ENCODE measurements around the gene PRKCQ.

Gene PRKCQ

GRCh38 chr10:6565588-6565987, 14.5 kb downstream of the PRKCQ start:
- DNase-seq: no peak

- no peak for DNase-seq
Observed at GRCh38 chr10:6564367-6564766, 15.7 kb downstream of the PRKCQ start.

GRCh38 chr10:6563731-6564130, 16.3 kb downstream of the PRKCQ start:
- no peak for DNase-seq

- DNase-seq: no peak
Observed at GRCh38 chr10:6563075-6563474, 17.0 kb downstream of the PRKCQ start.

GRCh38 chr10:6562221-6562620, 17.9 kb downstream of the PRKCQ start:
- DNase-seq: no peak

- DNase-seq: no peak
Observed at GRCh38 chr10:6561552-6561951, 18.5 kb downstream of the PRKCQ start.

GRCh38 chr10:6558759-6559461, 21.2 kb downstream of the PRKCQ start:
- DNase-seq: no peak

- no peak for DNase-seq
Observed at GRCh38 chr10:6558272-6558671, 21.8 kb downstream of the PRKCQ start.

GRCh38 chr10:6553937-6554336, 26.1 kb downstream of the PRKCQ start:
- DNase-seq: no peak

GRCh38 chr10:6543431-6544005, 36.6 kb downstream of the PRKCQ start:
- no peak for DNase-seq

GRCh38 chr10:6542999-6543430, 37.1 kb downstream of the PRKCQ start:
- DNase-seq: no peak

GRCh38 chr10:6539833-6540232, 40.2 kb downstream of the PRKCQ start:
- DNase-seq: no peak

GRCh38 chr10:6537770-6538169, 42.3 kb downstream of the PRKCQ start:
- no peak for DNase-seq

- no peak for DNase-seq
Observed at GRCh38 chr10:6536102-6536501, 44.0 kb downstream of the PRKCQ start.

- no peak for DNase-seq
Observed at GRCh38 chr10:6535156-6535764, 44.8 kb downstream of the PRKCQ start.

GRCh38 chr10:6532321-6532720, 47.8 kb downstream of the PRKCQ start:
- DNase-seq: no peak

- no peak for DNase-seq
Observed at GRCh38 chr10:6530966-6531365, 49.1 kb downstream of the PRKCQ start.

GRCh38 chr10:6530211-6530840, 49.8 kb downstream of the PRKCQ start:
- no peak for DNase-seq

- no peak for DNase-seq
Observed at GRCh38 chr10:6528198-6528950, 51.7 kb downstream of the PRKCQ start.

GRCh38 chr10:6525599-6526165, 54.4 kb downstream of the PRKCQ start:
- no peak for DNase-seq

- DNase-seq: no peak
Observed at GRCh38 chr10:6522230-6522629, 57.8 kb downstream of the PRKCQ start.

- no peak for DNase-seq
Observed at GRCh38 chr10:6520138-6520537, 59.9 kb downstream of the PRKCQ start.

All from cortex of kidney (tissue), 1 donor.